CD8-positive, alpha-beta memory T cell (primary cell): ENCODE data around the gene TRRAP. TPM values are rescaled to one million over a fixed set of nuclear protein-coding genes. Genes with fewer than 3 reads are reported as not detected.

Experiments
- CTCF ChIA-PET: fragments of 350-600 bp; sonication (Branson Sonifier 250); formaldehyde crosslinking; loops from one replicate; lab custom pipeline; 2021; ENCODE audit warnings: antibody characterized with exemption; lab: Charles Lee
- POLR2A ChIA-PET: fragments of 350-600 bp; sonication (Branson Sonifier 250); formaldehyde crosslinking; loops from one replicate; lab custom pipeline; 2021; ENCODE audit warnings: antibody characterized with exemption; lab: Charles Lee
- DNase-seq, 5 donors: peaks; one replicate each; pipeline versions ENCODE4 v3.0.0 to v3.0.0-alpha.2; 2020 to 2022; ENCODE audit warnings: mixed read lengths in 1 of 5
- H3K27ac ChIP-seq: one replicate; pipeline ENCODE4 v1.7.0; 2013; ENCODE audit warnings: low read depth, mild to moderate bottlenecking, low read length, moderate library complexity
- H3K27me3 ChIP-seq: 2 replicates; pipeline ENCODE4 v1.7.0; 2013; ENCODE audit warnings: low read length, mild to moderate bottlenecking; ENCODE audit not compliant: insufficient read depth, poor library complexity, severe bottlenecking
- H3K36me3 ChIP-seq: 2 replicates; pipeline ENCODE4 v1.7.0; 2013; ENCODE audit warnings: mild to moderate bottlenecking, low read length, moderate library complexity; ENCODE audit not compliant: insufficient read depth
- H3K4me1 ChIP-seq: 2 replicates; pipeline ENCODE4 v1.7.0; 2013; ENCODE audit warnings: mild to moderate bottlenecking, low read length, moderate library complexity; ENCODE audit not compliant: insufficient read depth
- H3K4me3 ChIP-seq: 2 replicates; pipeline ENCODE4 v1.7.0; 2013; ENCODE audit warnings: mild to moderate bottlenecking, low read length
- H3K9me3 ChIP-seq: 2 replicates; pipeline ENCODE4 v1.7.0; 2013; ENCODE audit warnings: mild to moderate bottlenecking, low read length
- H3K27ac Mint-ChIP-seq, 8 donors: one replicate each; pipeline ENCODE4 v1.8.0; 2020 to 2021; ENCODE audit warnings: mixed read lengths in 8 of 8, mild to moderate bottlenecking in 6 of 8, inconsistent platforms in 3 of 8, moderate library complexity in 3 of 8
- H3K27me3 Mint-ChIP-seq, 2 donors: one replicate each; pipeline ENCODE4 v1.8.0; 2020 to 2021; ENCODE audit warnings: mixed read lengths in 2 of 2, mild to moderate bottlenecking in 1 of 2, moderate library complexity in 1 of 2
- H3K36me3 Mint-ChIP-seq, 3 donors: one replicate each; pipeline ENCODE4 v1.8.0; 2020 to 2021; ENCODE audit warnings: mixed read lengths in 3 of 3, inconsistent platforms in 1 of 3, mild to moderate bottlenecking in 1 of 3
- H3K4me1 Mint-ChIP-seq, 3 donors: one replicate each; pipeline ENCODE4 v1.8.0; 2020 to 2021; ENCODE audit warnings: mixed read lengths in 3 of 3, inconsistent platforms in 1 of 3, mild to moderate bottlenecking in 1 of 3
- H3K4me3 Mint-ChIP-seq, 7 donors: one replicate each; pipeline ENCODE4 v1.8.0; 2020 to 2021; ENCODE audit warnings: mixed read lengths in 7 of 7, mild to moderate bottlenecking in 6 of 7, moderate library complexity in 4 of 7, inconsistent platforms in 2 of 7
- H3K9me3 Mint-ChIP-seq, 5 donors: one replicate each; pipeline ENCODE4 v1.8.0; 2020 to 2022; ENCODE audit warnings: mixed read lengths in 5 of 5, mild to moderate bottlenecking in 3 of 5, moderate library complexity in 2 of 5, inconsistent platforms in 1 of 5
- polyA plus RNA-seq: library from polyadenylated mRNA; unstranded; fragments of 300-500 nt; fragmentation: Illumina TruSeq; gene quantifications from one replicate; pipeline ENCODE4 v1.2.3, GENCODE V29; 2021
- total RNA-seq, 2 experiments: library from RNA; stranded (reverse); gene quantifications; one replicate each; pipeline ENCODE4 v1.2.3, GENCODE V29; 2021

The TRRAP gene
- total and polyA plus RNA-seq, 3 experiments from 2014 or later, result 4.6 to 51.4 (median 49.6) TPM

- H3K4me3 Mint-ChIP-seq, result no peak overlapping the region
- no peak for DNase-seq
- H3K36me3 ChIP-seq, result peaks cover 61% of the 10 kb centered on the region
- no peaks in the 10 kb centered on the region for H3K4me1 ChIP-seq
- ChIA-PET POLR2A (interaction anchor here (0.6 kb wide), 1 partner anchor 41 kb away, joined by 6 read pairs; no protein-coding TSS in a partner anchor), CTCF (no interaction called here)
- no peak overlapping the region for H3K4me3 ChIP-seq
- no peak overlapping the region for H3K27ac ChIP-seq
- H3K9me3 ChIP-seq, result no peaks in the 10 kb centered on the region
- H3K36me3 Mint-ChIP-seq, result peaks cover 9 to 90% (median 23%) of the 10 kb centered on the region in 3 donors
- peak overlapping the region in 1 of 8 donors; percentile 19 for H3K27ac Mint-ChIP-seq
- H3K4me1 Mint-ChIP-seq, result peaks cover 0 to 5% (median 0%) of the 10 kb centered on the region in 3 donors
- H3K27me3 Mint-ChIP-seq, result no peaks in the 10 kb centered on the region
- H3K27me3 ChIP-seq, result no peaks in the 10 kb centered on the region
- no peaks in the 10 kb centered on the region for H3K9me3 Mint-ChIP-seq
Measured at GRCh38 chr7:98921608-98922372, 43.5 kb downstream of the TRRAP start.

- Mint-ChIP-seq H3K27me3 (no peaks in the 10 kb centered on the region), H3K4me1 (peaks cover 0 to 8% (median 0%) of the 10 kb centered on the region in 3 donors), H3K27ac (peak overlapping the region in 3 of 8 donors; percentile 19 to 86 (median 48)), H3K9me3 (no peaks in the 10 kb centered on the region), H3K4me3 (no peak overlapping the region), H3K36me3 (peaks cover 9 to 92% (median 20%) of the 10 kb centered on the region in 3 donors)
- no peak for DNase-seq
- H3K4me3 ChIP-seq, result no peak overlapping the region
- H3K9me3 ChIP-seq, result no peaks in the 10 kb centered on the region
- H3K27me3 ChIP-seq, result no peaks in the 10 kb centered on the region
- POLR2A ChIA-PET, result no interaction called here
- no peaks in the 10 kb centered on the region for H3K4me1 ChIP-seq
- CTCF ChIA-PET, result no interaction called here
- H3K27ac ChIP-seq, result no peak overlapping the region
- peaks cover 63% of the 10 kb centered on the region for H3K36me3 ChIP-seq
Measured at GRCh38 chr7:98922392-98923187, 44.3 kb downstream of the TRRAP start.

- H3K9me3 Mint-ChIP-seq, result no peaks in the 10 kb centered on the region
- Histone ChIP-seq H3K9me3 (no peaks in the 10 kb centered on the region), H3K4me3 (no peak overlapping the region), H3K27ac (peak overlapping the region; percentile 18), H3K4me1 (no peaks in the 10 kb centered on the region), H3K27me3 (no peaks in the 10 kb centered on the region), H3K36me3 (peaks cover 68% of the 10 kb centered on the region)
- no peak overlapping the region for H3K4me3 Mint-ChIP-seq
- CTCF ChIA-PET, result no interaction called here
- H3K4me1 Mint-ChIP-seq, result peaks cover 0 to 8% (median 0%) of the 10 kb centered on the region in 3 donors
- H3K36me3 Mint-ChIP-seq, result peaks cover 9 to 92% (median 26%) of the 10 kb centered on the region in 3 donors
- H3K27me3 Mint-ChIP-seq, result no peaks in the 10 kb centered on the region
- peak overlapping the region in 3 of 8 donors; percentile 7 to 47 (median 36) for H3K27ac Mint-ChIP-seq
- POLR2A ChIA-PET, result no interaction called here
- DNase-seq, result no peak
Measured at GRCh38 chr7:98923512-98923911, 45.2 kb downstream of the TRRAP start.

GRCh38 chr7:98927125-98927524 lies 48.8 kb downstream of the TRRAP start:
- H3K9me3 Mint-ChIP-seq, result no peaks in the 10 kb centered on the region
- Histone ChIP-seq H3K36me3 (peaks cover 60% of the 10 kb centered on the region), H3K4me3 (no peak overlapping the region), H3K27ac (no peak overlapping the region), H3K27me3 (no peaks in the 10 kb centered on the region), H3K4me1 (peaks cover 12% of the 10 kb centered on the region), H3K9me3 (no peaks in the 10 kb centered on the region)
- ChIA-PET POLR2A (no interaction called here), CTCF (no interaction called here)
- DNase-seq, result no peak
- H3K27ac Mint-ChIP-seq, result peak overlapping the region in 2 of 8 donors; percentile 29 to 72
- H3K4me3 Mint-ChIP-seq, result no peak overlapping the region
- peaks cover 15 to 27% (median 19%) of the 10 kb centered on the region in 3 donors for H3K4me1 Mint-ChIP-seq
- H3K36me3 Mint-ChIP-seq, result peaks cover 14 to 83% (median 36%) of the 10 kb centered on the region in 3 donors
- H3K27me3 Mint-ChIP-seq, result no peaks in the 10 kb centered on the region

- CTCF ChIA-PET, result no interaction called here
- peaks cover 52% of the 10 kb centered on the region for H3K36me3 ChIP-seq
- no peak overlapping the region for H3K4me3 ChIP-seq
Measured at GRCh38 chr7:98930464-98930863, 52.1 kb downstream of the TRRAP start.

GRCh38 chr7:98930921-98931320 lies 52.6 kb downstream of the TRRAP start:
- DNase-seq, result peak in 3 of 5 donors; percentile 18 to 59 (median 58)
- H3K36me3 Mint-ChIP-seq, result peaks cover 5 to 83% (median 40%) of the 10 kb centered on the region in 3 donors
- Histone ChIP-seq H3K4me3 (no peak overlapping the region), H3K27me3 (no peaks in the 10 kb centered on the region), H3K27ac (no peak overlapping the region), H3K36me3 (peaks cover 50% of the 10 kb centered on the region), H3K4me1 (peaks cover 12% of the 10 kb centered on the region), H3K9me3 (no peaks in the 10 kb centered on the region)
- H3K27ac Mint-ChIP-seq, result peak overlapping the region; percentile 79 to 98 (median 93)
- peak overlapping the region; percentile 71 to 88 (median 81) for H3K4me3 Mint-ChIP-seq
- no peaks in the 10 kb centered on the region for H3K27me3 Mint-ChIP-seq
- H3K9me3 Mint-ChIP-seq, result no peaks in the 10 kb centered on the region
- peaks cover 20 to 48% (median 42%) of the 10 kb centered on the region in 3 donors for H3K4me1 Mint-ChIP-seq
- ChIA-PET POLR2A (interaction anchor here (0.5 to 1.2 kb wide), 2 partner anchors 22 to 52 kb away, joined by 3 to 4 read pairs; partner anchors contain the start of gene TRRAP), CTCF (no interaction called here)

More at GRCh38 chr7:98930464-98930863, 52.1 kb downstream of the TRRAP start:
- POLR2A ChIA-PET, result interaction anchor here (0.5 to 1.2 kb wide), 2 partner anchors 21 to 52 kb away, joined by 3 to 4 read pairs; partner anchors contain the start of gene TRRAP
- no peak for DNase-seq
- Histone ChIP-seq H3K27me3 (no peaks in the 10 kb centered on the region), H3K4me1 (peaks cover 12% of the 10 kb centered on the region), H3K9me3 (no peaks in the 10 kb centered on the region), H3K27ac (no peak overlapping the region)
- peaks cover 20 to 43% (median 40%) of the 10 kb centered on the region in 3 donors for H3K4me1 Mint-ChIP-seq
- H3K27ac Mint-ChIP-seq, result peak overlapping the region; percentile 79 to 98 (median 93)
- H3K4me3 Mint-ChIP-seq, result peak overlapping the region; percentile 71 to 88 (median 81)
- H3K36me3 Mint-ChIP-seq, result peaks cover 8 to 83% (median 39%) of the 10 kb centered on the region in 3 donors
- H3K27me3 Mint-ChIP-seq, result no peaks in the 10 kb centered on the region
- H3K9me3 Mint-ChIP-seq, result no peaks in the 10 kb centered on the region

- POLR2A ChIA-PET, result no interaction called here
- Histone ChIP-seq H3K4me3 (no peak overlapping the region), H3K9me3 (no peaks in the 10 kb centered on the region), H3K36me3 (peaks cover 44% of the 10 kb centered on the region), H3K27ac (no peak overlapping the region), H3K27me3 (no peaks in the 10 kb centered on the region), H3K4me1 (peaks cover 12% of the 10 kb centered on the region)
- peaks cover 5 to 80% (median 34%) of the 10 kb centered on the region in 3 donors for H3K36me3 Mint-ChIP-seq
- CTCF ChIA-PET, result no interaction called here
- no peak for DNase-seq
- peak overlapping the region in 4 of 8 donors; percentile 12 to 79 (median 52) for H3K27ac Mint-ChIP-seq
- H3K4me1 Mint-ChIP-seq, result peaks cover 20 to 51% (median 42%) of the 10 kb centered on the region in 3 donors
- peak overlapping the region in 1 of 7 donors; percentile 13 for H3K4me3 Mint-ChIP-seq
- H3K27me3 Mint-ChIP-seq, result no peaks in the 10 kb centered on the region
- no peaks in the 10 kb centered on the region for H3K9me3 Mint-ChIP-seq
Measured at GRCh38 chr7:98933321-98933720, 55.0 kb downstream of the TRRAP start.
